ENCODE results near the gene ZNF410.
"Not testable (repeated sequence)": the region's sequence is repeated elsewhere in the genome, so short reads cannot be mapped to it uniquely, and the experiment has no call there.

DNA sequence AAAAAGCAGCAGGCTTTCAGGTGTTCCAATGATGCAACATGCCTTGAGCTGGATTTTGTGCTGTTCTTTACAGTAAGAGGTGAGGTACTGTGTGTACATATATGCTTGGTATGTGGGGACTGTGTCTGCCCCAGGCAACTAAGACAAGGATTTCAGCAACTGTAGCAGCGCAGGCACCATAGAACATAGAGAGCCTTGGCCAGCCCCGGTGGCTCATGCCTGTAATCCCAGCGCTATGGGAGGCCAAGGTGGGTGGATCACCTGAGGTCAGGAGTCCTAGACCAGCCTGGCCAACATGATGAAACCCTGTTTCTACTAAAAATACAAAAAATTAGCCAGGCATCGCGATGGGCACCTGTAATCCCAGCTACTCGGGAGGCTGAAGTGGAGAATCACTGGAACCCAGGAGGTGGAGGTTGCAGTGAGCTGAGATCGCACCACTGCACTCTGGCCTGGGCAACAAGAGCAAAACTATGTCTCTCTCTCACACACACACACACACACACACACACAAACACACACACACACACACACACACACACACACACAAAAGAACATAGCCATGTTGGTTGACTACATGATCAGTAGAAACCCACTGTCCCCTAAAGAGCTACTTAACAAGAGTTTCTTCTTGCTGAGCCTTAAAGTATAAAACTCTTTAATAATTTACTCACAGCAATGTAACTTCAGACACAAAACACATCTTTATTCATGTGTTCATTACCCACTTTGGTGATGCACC is 48.2 kb upstream of the ZNF410 start:
- TF ChIP-seq, protein P1, sequence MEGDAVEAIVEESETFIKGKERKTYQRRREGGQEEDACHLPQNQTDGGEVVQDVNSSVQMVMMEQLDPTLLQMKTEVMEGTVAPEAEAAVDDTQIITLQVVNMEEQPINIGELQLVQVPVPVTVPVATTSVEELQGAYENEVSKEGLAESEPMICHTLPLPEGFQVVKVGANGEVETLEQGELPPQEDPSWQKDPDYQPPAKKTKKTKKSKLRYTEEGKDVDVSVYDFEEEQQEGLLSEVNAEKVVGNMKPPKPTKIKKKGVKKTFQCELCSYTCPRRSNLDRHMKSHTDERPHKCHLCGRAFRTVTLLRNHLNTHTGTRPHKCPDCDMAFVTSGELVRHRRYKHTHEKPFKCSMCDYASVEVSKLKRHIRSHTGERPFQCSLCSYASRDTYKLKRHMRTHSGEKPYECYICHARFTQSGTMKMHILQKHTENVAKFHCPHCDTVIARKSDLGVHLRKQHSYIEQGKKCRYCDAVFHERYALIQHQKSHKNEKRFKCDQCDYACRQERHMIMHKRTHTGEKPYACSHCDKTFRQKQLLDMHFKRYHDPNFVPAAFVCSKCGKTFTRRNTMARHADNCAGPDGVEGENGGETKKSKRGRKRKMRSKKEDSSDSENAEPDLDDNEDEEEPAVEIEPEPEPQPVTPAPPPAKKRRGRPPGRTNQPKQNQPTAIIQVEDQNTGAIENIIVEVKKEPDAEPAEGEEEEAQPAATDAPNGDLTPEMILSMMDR (IDR thresholded peaks at IDR 0.05 in 8 of 11, conservative IDR thresholded peaks at IDR 0.05 in 3 of 11): not testable (repeated sequence)
- TF ChIP-seq POLR2AphosphoS5, POLR2A (IDR thresholded peaks at IDR 0.05): not testable (repeated sequence)
